ENCODE data around the gene HTT. TPM values are rescaled to one million over a fixed set of nuclear protein-coding genes. Genes with fewer than 3 reads are reported as not detected.

HTT gene
- total RNA-seq, 1 experiment from 2014 or later: 64.4 TPM

GRCh38 chr4:3256230-3257102 is 182.0 kb downstream of the HTT start:
- H3K27ac Mint-ChIP-seq: no peak overlapping the region; a peak in 1 of 7 replicates
- H3K56ac ChIP-seq (ENCODE audit: insufficient read length, low read depth, low read length): no peak overlapping the region
- H3K27me3 Mint-ChIP-seq (ENCODE audit: low read depth): no peaks in the 10 kb centered on the region
- H4K8ac ChIP-seq (replicated peaks; ENCODE audit: insufficient read length, low read depth, low read length): no peak overlapping the region
- no peak overlapping the region for H3K4me2 ChIP-seq (ENCODE audit: insufficient read depth, insufficient read length, low read length)
- no peak overlapping the region for H2BK20ac ChIP-seq (ENCODE audit: low read depth, low read length, poor library complexity, severe bottlenecking)
- H2BK15ac ChIP-seq (ENCODE audit: low read depth, low read length): no peak overlapping the region
- H3K4me1 Mint-ChIP-seq: no peaks in the 10 kb centered on the region
- no peak overlapping the region for H3K18ac ChIP-seq (ENCODE audit: insufficient read length, low read depth, low read length)
- no peak overlapping the region for H3K4me3 Mint-ChIP-seq
- no peak overlapping the region for H3T11ph ChIP-seq (ENCODE audit: low read length)
- WGBS (ENCODE audit: extremely low coverage, insufficient read length, low lambda C conversion rate): no CpG with 5 or more reads among the region's 21 CpGs
- no peak overlapping the region for H3K4ac ChIP-seq (ENCODE audit: low read depth, low read length)
- H3K36me3 Mint-ChIP-seq (ENCODE audit: insufficient read depth in 1 of 3, low read depth in 3 of 3): no peaks in the 10 kb centered on the region
- no peak overlapping the region for H2BK5ac ChIP-seq (ENCODE audit: insufficient read length, low read length)
- no peaks in the 10 kb centered on the region for H3K79me2 ChIP-seq (ENCODE audit: insufficient read depth, low read length)
- no peaks in the 10 kb centered on the region for H3K79me1 ChIP-seq (ENCODE audit: insufficient read depth, low read depth, low read length, poor library complexity, severe bottlenecking)
- no peak overlapping the region for H2AFZ ChIP-seq (ENCODE audit: low read length)
- H3K27me3 ChIP-seq (ENCODE audit: insufficient read depth, low read length): no peaks in the 10 kb centered on the region
- H4K91ac ChIP-seq (ENCODE audit: insufficient read length, low read depth, low read length): no peak overlapping the region
- 0 out of 2 replicates have a peak overlapping the region, but pooled peaks have one; percentile 2 for H3K14ac ChIP-seq (ENCODE audit: insufficient read depth, low read length)
- no peak overlapping the region for H2AK5ac ChIP-seq (ENCODE audit: insufficient read length, low read length)
- TF ChIP-seq, protein P1, sequence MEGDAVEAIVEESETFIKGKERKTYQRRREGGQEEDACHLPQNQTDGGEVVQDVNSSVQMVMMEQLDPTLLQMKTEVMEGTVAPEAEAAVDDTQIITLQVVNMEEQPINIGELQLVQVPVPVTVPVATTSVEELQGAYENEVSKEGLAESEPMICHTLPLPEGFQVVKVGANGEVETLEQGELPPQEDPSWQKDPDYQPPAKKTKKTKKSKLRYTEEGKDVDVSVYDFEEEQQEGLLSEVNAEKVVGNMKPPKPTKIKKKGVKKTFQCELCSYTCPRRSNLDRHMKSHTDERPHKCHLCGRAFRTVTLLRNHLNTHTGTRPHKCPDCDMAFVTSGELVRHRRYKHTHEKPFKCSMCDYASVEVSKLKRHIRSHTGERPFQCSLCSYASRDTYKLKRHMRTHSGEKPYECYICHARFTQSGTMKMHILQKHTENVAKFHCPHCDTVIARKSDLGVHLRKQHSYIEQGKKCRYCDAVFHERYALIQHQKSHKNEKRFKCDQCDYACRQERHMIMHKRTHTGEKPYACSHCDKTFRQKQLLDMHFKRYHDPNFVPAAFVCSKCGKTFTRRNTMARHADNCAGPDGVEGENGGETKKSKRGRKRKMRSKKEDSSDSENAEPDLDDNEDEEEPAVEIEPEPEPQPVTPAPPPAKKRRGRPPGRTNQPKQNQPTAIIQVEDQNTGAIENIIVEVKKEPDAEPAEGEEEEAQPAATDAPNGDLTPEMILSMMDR (conservative IDR thresholded peaks at IDR 0.05): no peak
- no peaks in the 10 kb centered on the region for H4K20me1 ChIP-seq (ENCODE audit: control insufficient read depth, insufficient read depth, insufficient read length)
- H3K4me1 ChIP-seq (ENCODE audit: insufficient read depth, low read length): no peaks in the 10 kb centered on the region
- H3K9me3 Mint-ChIP-seq: no peaks in the 10 kb centered on the region; a peak in 1 of 5 replicates
- H4K5ac ChIP-seq (ENCODE audit: insufficient read length, low read depth, low read length): no peak overlapping the region
- H3K9me3 ChIP-seq (ENCODE audit: control insufficient read depth, low read depth, low read length): no peaks in the 10 kb centered on the region
- H3K23ac ChIP-seq (ENCODE audit: insufficient read length, low read depth, low read length): no peak overlapping the region
- no peak overlapping the region for H2BK120ac ChIP-seq (ENCODE audit: low read depth, low read length, poor library complexity, severe bottlenecking)
- H3K27ac ChIP-seq (ENCODE audit: insufficient read length, low read depth, low read length): no peak overlapping the region
- H2BK12ac ChIP-seq (ENCODE audit: insufficient read length, low read depth, low read length): no peak overlapping the region
- DNase-seq: peak; percentile 7
- no peaks in the 10 kb centered on the region for H3K23me2 ChIP-seq (ENCODE audit: insufficient read length, low read depth, low read length, poor library complexity, severe bottlenecking)
- no peak overlapping the region for H3K9ac ChIP-seq (ENCODE audit: extremely low read depth, insufficient read length, low read length)
